Endothelial cell of umbilical vein (primary cell): Measurements from ENCODE around the gene CDIP1. TPM values are rescaled to one million over a fixed set of nuclear protein-coding genes. Genes with fewer than 3 reads are reported as not detected.
A peak's percentile ranks its signal among the peaks of the same experiment; 100 is the strongest.

Experiments used
- BruUV-seq: library from RNA; stranded (reverse); fragments of 400-500 nt; replicated peaks from 2 replicates; lab custom pipeline; 2021; lab: Mats Ljungman, UMichigan
- CTCF ChIA-PET: fragments of 300-600, 350-600 bp; sonication (Branson Sonifier 250); formaldehyde crosslinking; loops from one replicate; lab custom pipeline; 2021; ENCODE audit warnings: antibody characterized with exemption, inconsistent platforms; lab: Charles Lee
- POLR2A ChIA-PET: fragments of 300-600, 350-600 bp; sonication (Branson Sonifier 250); formaldehyde crosslinking; loops from one replicate; lab custom pipeline; 2021; ENCODE audit warnings: antibody characterized with exemption, inconsistent platforms; lab: Charles Lee
- DNase-seq: peaks from one replicate; pipeline ENCODE4 v3.0.0-alpha.2; 2011; ENCODE audit warnings: low read depth, low spot score
- FAIRE-seq: peaks from 2 replicates; lab custom pipeline; 2011; peaks lifted over from hg19 to GRCh38; lab: Jason Lieb, UNC
- H2AFZ ChIP-seq: 2 replicates; pipeline ENCODE4 v1.6.0; 2012; ENCODE audit warnings: low read depth, low read length, control low read depth, inconsistent platforms
- H3K27ac ChIP-seq: 2 replicates; pipeline ENCODE4 v1.5.1; 2011; ENCODE audit warnings: low read depth, mild to moderate bottlenecking, control low read depth, low read length, moderate library complexity; ENCODE audit not compliant: insufficient read depth
- H3K27me3 ChIP-seq, 2 experiments: 2 replicates each; pipeline versions ENCODE4 v1.6.0 to v1.6.1; 2011; ENCODE audit warnings: low read length in 2 of 2, mixed read lengths in 1 of 2; ENCODE audit not compliant: control insufficient read depth in 2 of 2, insufficient read depth in 2 of 2
- H3K36me3 ChIP-seq, 2 experiments: 2 replicates in 1 of 2; 3 replicates in 1 of 2; pipeline ENCODE4 v1.5.1; 2011; ENCODE audit warnings: low read length in 2 of 2, mild to moderate bottlenecking in 1 of 2, moderate library complexity in 1 of 2; ENCODE audit not compliant: control insufficient read depth in 2 of 2, insufficient read depth in 2 of 2; ENCODE audit errors: extremely low read depth in 1 of 2
- H3K4me1 ChIP-seq: 3 replicates; pipeline ENCODE4 v1.5.1; 2011; ENCODE audit warnings: mild to moderate bottlenecking, low read length; ENCODE audit not compliant: control insufficient read depth, insufficient read depth; ENCODE audit errors: extremely low read depth
- H3K4me2 ChIP-seq: 2 replicates; pipeline ENCODE4 v1.6.1; 2011; ENCODE audit warnings: low read length, control low read depth, mixed read lengths; ENCODE audit not compliant: insufficient read depth
- H3K4me3 ChIP-seq, 3 experiments: fragments of 200-600 bp in 1 of 3; sonication (generic), shearing (Covaris generic) in 1 of 3; replicated peaks in 1 of 3; 2 replicates each; pipeline ENCODE4 v1.5.1; 2011 to 2016; ENCODE audit warnings: control low read depth in 3 of 3, low read length in 3 of 3, mild to moderate bottlenecking in 2 of 3, inconsistent platforms in 1 of 3, low read depth in 1 of 3, moderate library complexity in 1 of 3; ENCODE audit not compliant: insufficient read depth in 1 of 3
- H3K79me2 ChIP-seq: 2 replicates; pipeline ENCODE4 v1.6.0; 2012; ENCODE audit warnings: low read length, inconsistent platforms; ENCODE audit not compliant: control insufficient read depth, insufficient read depth
- H3K9ac ChIP-seq: replicated peaks from 2 replicates; pipeline ENCODE3; 2011; ENCODE audit warnings: low read length, control low read depth; ENCODE audit not compliant: insufficient read depth; ENCODE audit errors: extremely low read depth
- H3K9me1 ChIP-seq: replicated peaks from 3 replicates; pipeline ENCODE4 v1.6.0; 2011; ENCODE audit warnings: mild to moderate bottlenecking, low read length; ENCODE audit not compliant: control insufficient read depth, insufficient read depth; ENCODE audit errors: extremely low read depth
- H3K9me3 ChIP-seq: replicated peaks from 2 replicates; pipeline ENCODE4 v1.5.1; 2012; ENCODE audit warnings: low read length, inconsistent platforms; ENCODE audit not compliant: control insufficient read depth, insufficient read depth
- H4K20me1 ChIP-seq: replicated peaks from 2 replicates; pipeline ENCODE3; 2011; ENCODE audit warnings: mild to moderate bottlenecking, low read length; ENCODE audit not compliant: control insufficient read depth, insufficient read depth; ENCODE audit errors: extremely low read depth
- CTCF ChIP-seq, 2 donors: IDR thresholded peaks; 1 replicate in 1 of 2; 2 replicates in 1 of 2; pipeline ENCODE4 v1.5.1; 2011; ENCODE audit warnings: low read length in 2 of 2, mild to moderate bottlenecking in 2 of 2, moderate library complexity in 2 of 2, control low read depth in 1 of 2, inconsistent platforms in 1 of 2, low read depth in 1 of 2; ENCODE audit not compliant: insufficient read depth in 1 of 2; ENCODE audit errors: extremely low read depth in 1 of 2
- EZH2 ChIP-seq: IDR thresholded peaks from 2 replicates; pipeline ENCODE4 v1.6.1; 2012; ENCODE audit warnings: borderline replicate concordance, low read depth, mild to moderate bottlenecking, moderate library complexity, low read length, inconsistent platforms; ENCODE audit not compliant: severe bottlenecking
- FOS ChIP-seq: IDR thresholded peaks from 2 replicates; pipeline ENCODE4 v1.6.1; 2011; ENCODE audit warnings: mild to moderate bottlenecking, low read length, moderate library complexity, borderline replicate concordance; ENCODE audit not compliant: insufficient read depth
- GATA2 ChIP-seq: IDR thresholded peaks from 2 replicates; pipeline ENCODE4 v1.7.0; 2011; ENCODE audit warnings: low read depth, mild to moderate bottlenecking, moderate library complexity, mixed read lengths, low read length; ENCODE audit not compliant: insufficient read length, insufficient read depth
- JUN ChIP-seq: IDR thresholded peaks from 2 replicates; pipeline ENCODE4 v1.6.1; 2011; ENCODE audit warnings: borderline replicate concordance, low read depth; ENCODE audit not compliant: insufficient read length, insufficient read depth
- MYC ChIP-seq: IDR thresholded peaks from one replicate; pipeline ENCODE4 v1.6.1; 2011; ENCODE audit warnings: mild to moderate bottlenecking, low read depth, low read length
- POLR2A ChIP-seq: IDR thresholded peaks from 2 replicates; pipeline ENCODE4 v1.6.1; 2012; ENCODE audit warnings: low read depth, mild to moderate bottlenecking, control low read depth, low read length
- POLR2AphosphoS5 ChIP-seq: IDR thresholded peaks from 2 replicates; pipeline ENCODE4 v1.6.1; 2012; ENCODE audit warnings: low read depth, mild to moderate bottlenecking, control low read depth, low read length, moderate library complexity; ENCODE audit not compliant: insufficient read depth
- dilution Hi-C: fragments of 300-500 bp; cut with MboI; formaldehyde crosslinking; loops from one replicate; pipeline ENCODE4 v1.15.0; 2019; ENCODE audit warnings: low sequenced_read_pairs; ENCODE audit not compliant: extremely low pct_ligation_motif_present
- intact Hi-C: fragments of 100-400 bp; cut with micrococcal nuclease; formaldehyde crosslinking; loops from one replicate; pipeline ENCODE4 v1.10.0; 2022
- polyA plus RNA-seq, 4 experiments: library from polyadenylated mRNA; depleted of rRNA in 3 of 4; stranded (reverse) in 3 of 4; unstranded in 1 of 4; fragments of >200 nt; gene quantifications; 2 replicates each; pipeline versions ENCODE4 v1.2.1 to v1.2.3, GENCODE V29; 2011 to 2012; ENCODE audit warnings: missing spikeins in 1 of 4
- total RNA-seq: library from RNA; stranded (reverse); gene quantifications from 2 replicates; pipeline ENCODE4 v1.2.3, GENCODE V29; 2021
- TF ChIP-seq, protein P1 (sequence below): IDR thresholded peaks from 2 replicates; pipeline ENCODE4 v1.6.1; 2011; ENCODE audit not compliant: insufficient read depth, insufficient read length

The CDIP1 gene
- total and polyA plus RNA-seq, 2 donors (not counting 3 experiments of a cell fraction or from before 2014, with no cell fraction given), result 33.9 to 37.4 TPM

DNA sequence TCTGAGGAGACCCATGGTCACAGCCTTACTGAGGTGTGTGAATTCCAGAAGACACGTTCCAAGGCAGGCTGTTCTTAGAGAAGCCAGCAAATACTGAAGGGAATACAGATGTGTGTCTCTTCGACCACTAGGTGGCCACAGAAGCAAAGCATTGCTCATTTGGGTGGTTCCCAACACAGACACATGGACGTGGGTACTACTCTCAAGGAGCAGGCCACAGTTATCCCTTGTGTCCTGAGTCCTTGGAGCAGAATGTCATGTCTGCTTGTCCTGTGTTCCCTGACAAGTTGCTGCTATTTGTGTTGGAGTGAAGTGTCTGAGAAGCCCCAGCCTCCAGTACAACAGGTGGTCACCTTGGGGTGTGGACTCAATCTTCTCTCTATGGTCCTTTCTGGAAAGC lies 32.1 kb downstream of the CDIP1 start:
- Histone ChIP-seq H3K4me3 (no peak overlapping the region), H3K4me2 (no peak overlapping the region), H3K4me1 (peaks cover 5% of the 10 kb centered on the region), H4K20me1 (no peaks in the 10 kb centered on the region), H3K27me3 (no peaks in the 10 kb centered on the region), H3K27ac (no peak overlapping the region), H3K9me3 (no peaks in the 10 kb centered on the region), H3K79me2 (peaks cover 17% of the 10 kb centered on the region), H3K9ac (no peak overlapping the region), H2AFZ (no peak overlapping the region), H3K9me1 (peaks cover 2% of the 10 kb centered on the region), H3K36me3 (peaks cover 16 to 38% of the 10 kb centered on the region in 2 experiments)
- TF ChIP-seq POLR2AphosphoS5 (no peak), JUN (no peak), POLR2A (no peak), GATA2 (no peak), FOS (no peak), CTCF (IDR thresholded peaks at IDR 0.05; ENCODE audit: extremely low read depth in 1 of 2, insufficient read depth in 1 of 2, low read depth in 1 of 2, low read length in 2 of 2) (peak; percentile 83 to 85), MYC (peak; percentile 35), EZH2 (no peak)
- TF ChIP-seq, protein P1, sequence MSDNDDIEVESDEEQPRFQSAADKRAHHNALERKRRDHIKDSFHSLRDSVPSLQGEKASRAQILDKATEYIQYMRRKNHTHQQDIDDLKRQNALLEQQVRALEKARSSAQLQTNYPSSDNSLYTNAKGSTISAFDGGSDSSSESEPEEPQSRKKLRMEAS, result no peak
- no TSS peak for BruUV-seq
- ChIA-PET CTCF (interaction anchor here (0.7 to 6.5 kb wide), 19 partner anchors 8 to 452 kb away, joined by 3 to 109 read pairs (median 6); partner anchors contain the start of genes C16orf96, HMOX2, MGRN1 and SEC14L5), POLR2A (no interaction called here)
- FAIRE-seq, result peak; percentile 94
- DNase-seq, result peak; percentile 77
- dilution Hi-C loops, result no loop called here
- intact Hi-C loops, result loop anchor here (1.0 kb wide), 2 partner anchors 42 to 79 kb away; no protein-coding TSS in a partner anchor
